CD4-positive, alpha-beta T cell (primary cell): ENCODE results near the gene HYAL1. TPM values are rescaled to one million over a fixed set of nuclear protein-coding genes. Genes with fewer than 3 reads are reported as not detected.

Experiments
- ATAC-seq: fragments of 200-7000 bp; cut with Tn5 transposase; one replicate; pipeline ENCODE4 v1.10.0; 2022; ENCODE audit warnings: mild to moderate bottlenecking; ENCODE audit not compliant: poor library complexity
- CTCF ChIA-PET: fragments of 350-600 bp; sonication (Branson Sonifier 250); formaldehyde crosslinking; loops from one replicate; lab custom pipeline; 2021; ENCODE audit warnings: antibody characterized with exemption, inconsistent platforms; lab: Charles Lee
- POLR2A ChIA-PET: fragments of 350-600 bp; sonication (Branson Sonifier 250); formaldehyde crosslinking; loops from one replicate; lab custom pipeline; 2021; ENCODE audit warnings: antibody characterized with exemption, inconsistent platforms; lab: Charles Lee
- DNase-seq, 14 experiments: peaks; one replicate each; pipeline ENCODE4 v3.0.0-alpha.2; 2013 to 2020; ENCODE audit warnings: mixed read lengths in 2 of 14
- H3K27ac ChIP-seq, 2 donors: one replicate each; pipeline versions ENCODE4 v1.5.1 to v1.7.0; 2013; ENCODE audit warnings: low read length in 2 of 2, low read depth in 1 of 2, mild to moderate bottlenecking in 1 of 2
- H3K27me3 ChIP-seq, 2 experiments: 1 replicate in 1 of 2; 2 replicates in 1 of 2; pipeline versions ENCODE4 v1.6.1 to v1.7.0; 2013; ENCODE audit warnings: low read length in 2 of 2, control low read depth in 1 of 2, mild to moderate bottlenecking in 1 of 2, moderate library complexity in 1 of 2; ENCODE audit not compliant: insufficient read depth in 2 of 2, control insufficient read depth in 1 of 2
- H3K36me3 ChIP-seq: one replicate; pipeline ENCODE4 v1.6.1; 2013; ENCODE audit warnings: low read length, control low read depth; ENCODE audit not compliant: insufficient read depth
- H3K4me1 ChIP-seq: one replicate; pipeline ENCODE4 v1.6.1; 2013; ENCODE audit warnings: low read length, control low read depth; ENCODE audit not compliant: insufficient read depth
- H3K4me3 ChIP-seq: one replicate; pipeline ENCODE4 v1.5.1; 2013; ENCODE audit warnings: mild to moderate bottlenecking, low read length, moderate library complexity
- H3K9me3 ChIP-seq, 2 experiments: 1 replicate in 1 of 2; 2 replicates in 1 of 2; pipeline versions ENCODE4 v1.6.1 to v1.7.0; 2013; ENCODE audit warnings: low read length in 2 of 2, mild to moderate bottlenecking in 2 of 2, control low read depth in 1 of 2, moderate library complexity in 1 of 2; ENCODE audit not compliant: control insufficient read depth in 1 of 2, insufficient read depth in 1 of 2
- H3K27ac Mint-ChIP-seq: one replicate; pipeline ENCODE4 v1.8.0; 2020; ENCODE audit warnings: mixed read lengths
- H3K27me3 Mint-ChIP-seq: one replicate; pipeline ENCODE4 v1.8.0; 2021; ENCODE audit warnings: mixed read lengths
- H3K36me3 Mint-ChIP-seq: one replicate; pipeline ENCODE4 v1.8.0; 2021; ENCODE audit warnings: low read depth, mixed read lengths
- H3K4me1 Mint-ChIP-seq: one replicate; pipeline ENCODE4 v1.8.0; 2021; ENCODE audit warnings: low read depth, mixed read lengths
- H3K4me3 Mint-ChIP-seq: one replicate; pipeline ENCODE4 v1.8.0; 2020; ENCODE audit warnings: mild to moderate bottlenecking, mixed read lengths
- H3K9me3 Mint-ChIP-seq: one replicate; pipeline ENCODE4 v1.8.0; 2020; ENCODE audit warnings: mixed read lengths
- intact Hi-C, 2 experiments: fragments of 100-400 bp; cut with DNase I in 1 of 2; cut with micrococcal nuclease in 1 of 2; formaldehyde crosslinking; loops; one replicate each; pipeline versions ENCODE4 v1.15.1 to v1.9.0; 2023 to 2025; cut with DNase I, micrococcal nuclease
- total RNA-seq, 174 experiments: library from RNA in 2 of 174; stranded (reverse) in 2 of 174; gene quantifications; one replicate each; pipeline ENCODE4 v1.2.3 and lab custom pipeline; 2021 to 2026
- TF ChIP-seq, protein P1 (sequence below): fragments of 200-600 bp; IDR thresholded peaks from one replicate; pipeline ENCODE4 v1.8.0; 2022; ENCODE audit warnings: antibody characterized with exemption, mild to moderate bottlenecking

Gene HYAL1
- total RNA-seq, 2 experiments from 2014 or later, result 0.38 TPM; not detected in 1

- Histone ChIP-seq H3K27me3 (no peaks in the 10 kb centered on the region), H3K4me1 (peaks cover 34% of the 10 kb centered on the region), H3K27ac (peak overlapping the region; percentile 48 to 60), H3K9me3 (no peaks in the 10 kb centered on the region), H3K36me3 (peaks cover 23% of the 10 kb centered on the region), H3K4me3 (peak overlapping the region; percentile 95)
- H3K27ac Mint-ChIP-seq, result peak overlapping the region; percentile 93
- H3K27me3 Mint-ChIP-seq, result no peaks in the 10 kb centered on the region
- ATAC-seq (no peak), DNase-seq (peak in 1 of 14 experiments; percentile 39)
- intact Hi-C loops, result loop anchor here in 1 of 2 experiments (2.0 to 5.0 kb wide), 2 partner anchors 58 to 351 kb away; partner anchors contain the start of genes CYB561D2, NPRL2 and RBM6
- H3K36me3 Mint-ChIP-seq, result peaks cover 22% of the 10 kb centered on the region
- no peaks in the 10 kb centered on the region for H3K9me3 Mint-ChIP-seq
- POLR2A ChIA-PET, result interaction anchor here (0.9 to 3.3 kb wide), 11 partner anchors 24 to 1689 kb away, joined by 3 to 28 read pairs (median 4); partner anchors contain the start of genes CYB561D2, GNAI2, NPRL2 and RASSF1
- CTCF ChIA-PET, result interaction anchor here (1.8 to 2.4 kb wide), 2 partner anchors 43 to 47 kb away, joined by 4 to 6 read pairs; no protein-coding TSS in a partner anchor
- peaks cover 26% of the 10 kb centered on the region for H3K4me1 Mint-ChIP-seq
- H3K4me3 Mint-ChIP-seq, result peak overlapping the region; percentile 95
- TF ChIP-seq, protein P1, sequence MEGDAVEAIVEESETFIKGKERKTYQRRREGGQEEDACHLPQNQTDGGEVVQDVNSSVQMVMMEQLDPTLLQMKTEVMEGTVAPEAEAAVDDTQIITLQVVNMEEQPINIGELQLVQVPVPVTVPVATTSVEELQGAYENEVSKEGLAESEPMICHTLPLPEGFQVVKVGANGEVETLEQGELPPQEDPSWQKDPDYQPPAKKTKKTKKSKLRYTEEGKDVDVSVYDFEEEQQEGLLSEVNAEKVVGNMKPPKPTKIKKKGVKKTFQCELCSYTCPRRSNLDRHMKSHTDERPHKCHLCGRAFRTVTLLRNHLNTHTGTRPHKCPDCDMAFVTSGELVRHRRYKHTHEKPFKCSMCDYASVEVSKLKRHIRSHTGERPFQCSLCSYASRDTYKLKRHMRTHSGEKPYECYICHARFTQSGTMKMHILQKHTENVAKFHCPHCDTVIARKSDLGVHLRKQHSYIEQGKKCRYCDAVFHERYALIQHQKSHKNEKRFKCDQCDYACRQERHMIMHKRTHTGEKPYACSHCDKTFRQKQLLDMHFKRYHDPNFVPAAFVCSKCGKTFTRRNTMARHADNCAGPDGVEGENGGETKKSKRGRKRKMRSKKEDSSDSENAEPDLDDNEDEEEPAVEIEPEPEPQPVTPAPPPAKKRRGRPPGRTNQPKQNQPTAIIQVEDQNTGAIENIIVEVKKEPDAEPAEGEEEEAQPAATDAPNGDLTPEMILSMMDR, result no peak
Measured at GRCh38 chr3:50293079-50293801, 10.1 kb downstream of the HYAL1 start.

- no peaks in the 10 kb centered on the region for H3K27me3 ChIP-seq
- Mint-ChIP-seq H3K27ac (peak within 1 kb of the TSS; percentile 93), H3K36me3 (peaks cover 29% of the 10 kb centered on the region), H3K4me3 (peak within 1 kb of the TSS; percentile 95), H3K9me3 (no peaks in the 10 kb centered on the region), H3K4me1 (peaks cover 20% of the 10 kb centered on the region), H3K27me3 (no peaks in the 10 kb centered on the region)
- intact Hi-C loops, result loop anchor here in 1 of 2 experiments (2.0 to 5.0 kb wide), 2 partner anchors 58 to 350 kb away; partner anchors contain the start of genes CYB561D2, NPRL2 and RBM6
- no peaks in the 10 kb centered on the region for H3K9me3 ChIP-seq
- H3K4me1 ChIP-seq, result peaks cover 25% of the 10 kb centered on the region
- ChIA-PET POLR2A (interaction anchor here (0.6 to 3.3 kb wide), 19 partner anchors 25 to 1690 kb away, joined by 3 to 28 read pairs (median 4); partner anchors contain the start of genes CYB561D2, GNAI2, NPRL2 and RASSF1), CTCF (interaction anchor here (1.0 to 2.4 kb wide), 6 partner anchors 16 to 55 kb away, joined by 3 to 9 read pairs (median 4); no protein-coding TSS in a partner anchor)
- H3K4me3 ChIP-seq, result peak within 1 kb of the TSS; percentile 95
- TF ChIP-seq, protein P1, result no peak
- DNase-seq, result peak; percentile 90 to 98 (median 95)
- H3K27ac ChIP-seq, result peak within 1 kb of the TSS; percentile 48 to 60
- H3K36me3 ChIP-seq, result peaks cover 32% of the 10 kb centered on the region
- peak; percentile 98 for ATAC-seq
Measured at GRCh38 chr3:50292159-50293078, 11.0 kb downstream of the HYAL1 start, which contains the start of gene IFRD2. TSS of gene IFRD2 (minus strand) at chr3:50292429. CDS start at chr3:50292274, 155 bp downstream.

GRCh38 chr3:50290161-50290641, 13.2 kb downstream of the HYAL1 start:
- Mint-ChIP-seq H3K4me3 (peak overlapping the region; percentile 48), H3K27ac (no peak overlapping the region), H3K36me3 (peaks cover 32% of the 10 kb centered on the region), H3K4me1 (peaks cover 20% of the 10 kb centered on the region), H3K9me3 (no peaks in the 10 kb centered on the region), H3K27me3 (no peaks in the 10 kb centered on the region)
- no peak overlapping the region for H3K27ac ChIP-seq
- peaks cover 24% of the 10 kb centered on the region for H3K4me1 ChIP-seq
- no peaks in the 10 kb centered on the region for H3K9me3 ChIP-seq
- intact Hi-C loops, result loop anchor here in 1 of 2 experiments (5.0 kb wide), 1 partner anchor 348 kb away; the partner anchor contains the start of gene RBM6
- DNase-seq (peak in 1 of 14 experiments; percentile 38), ATAC-seq (no peak)
- H3K4me3 ChIP-seq, result no peak overlapping the region
- CTCF ChIA-PET, result no interaction called here
- H3K27me3 ChIP-seq, result no peaks in the 10 kb centered on the region
- TF ChIP-seq, protein P1, result no peak
- POLR2A ChIA-PET, result no interaction called here
- H3K36me3 ChIP-seq, result peaks cover 36% of the 10 kb centered on the region
